ENCODE data around the gene ARHGAP6. TPM values are rescaled to one million over a fixed set of nuclear protein-coding genes. Genes with fewer than 3 reads are reported as not detected.

Gene ARHGAP6
- total RNA-seq: not detected

GRCh38 chrX:11665168-11666111 is at the start of gene ARHGAP6:
TSS of gene ARHGAP6 (minus strand) at chrX:11665920. CDS start at chrX:11664828, 1,092 bp downstream.
- no peak for ATAC-seq (replicated peaks in 1 of 2)
- Mint-ChIP-seq H3K4me1 (ENCODE audit: low read depth) (peaks cover 5% of the 10 kb centered on the region), H3K27ac (no peak within 1 kb of the TSS), H3K4me3 (peak within 1 kb of the TSS; percentile 69 to 74), H3K9me3 (no peaks in the 10 kb centered on the region), H3K27me3 (ENCODE audit: low read depth) (peaks cover 64% of the 10 kb centered on the region), H3K36me3 (ENCODE audit: insufficient read depth in 2 of 2) (no peaks in the 10 kb centered on the region)
- no peak for DNase-seq

GRCh38 chrX:11704725-11705495 is 39.2 kb upstream of the ARHGAP6 start:
- ATAC-seq (replicated peaks in 1 of 2) (no peak), DNase-seq (no peak)
- H3K36me3 Mint-ChIP-seq (ENCODE audit: insufficient read depth in 2 of 2): peaks cover 0 to 2% of the 10 kb centered on the region in 2 donors
- H3K27me3 Mint-ChIP-seq (ENCODE audit: low read depth): peaks cover 20% of the 10 kb centered on the region
- H3K9me3 Mint-ChIP-seq: peaks cover 0 to 1% of the 10 kb centered on the region in 2 donors
- no peak overlapping the region for H3K27ac Mint-ChIP-seq
- H3K4me1 Mint-ChIP-seq (ENCODE audit: low read depth): no peaks in the 10 kb centered on the region
- H3K4me3 Mint-ChIP-seq: no peak overlapping the region

- DNase-seq: no peak
- H3K27ac Mint-ChIP-seq: no peak overlapping the region
- H3K9me3 Mint-ChIP-seq: peaks cover 0 to 1% of the 10 kb centered on the region in 2 donors
- peaks cover 0 to 2% of the 10 kb centered on the region in 2 donors for H3K36me3 Mint-ChIP-seq (ENCODE audit: insufficient read depth in 2 of 2)
- no peaks in the 10 kb centered on the region for H3K4me1 Mint-ChIP-seq (ENCODE audit: low read depth)
- peaks cover 20% of the 10 kb centered on the region for H3K27me3 Mint-ChIP-seq (ENCODE audit: low read depth)
- no peak for ATAC-seq (replicated peaks in 1 of 2)
- no peak overlapping the region for H3K4me3 Mint-ChIP-seq
Measured at GRCh38 chrX:11703855-11704254, 38.1 kb upstream of the ARHGAP6 start.

GRCh38 chrX:11702965-11703631 is 37.4 kb upstream of the ARHGAP6 start:
- H3K27me3 Mint-ChIP-seq (ENCODE audit: low read depth): peaks cover 20% of the 10 kb centered on the region
- ATAC-seq (replicated peaks in 1 of 2): no peak

GRCh38 chrX:11702420-11702819 is 36.7 kb upstream of the ARHGAP6 start:
- H3K4me1 Mint-ChIP-seq (ENCODE audit: low read depth): no peaks in the 10 kb centered on the region
- H3K36me3 Mint-ChIP-seq (ENCODE audit: insufficient read depth in 2 of 2): peaks cover 0 to 2% of the 10 kb centered on the region in 2 donors
- H3K27ac Mint-ChIP-seq: no peak overlapping the region
- H3K9me3 Mint-ChIP-seq: peaks cover 0 to 1% of the 10 kb centered on the region in 2 donors
- H3K27me3 Mint-ChIP-seq (ENCODE audit: low read depth): peaks cover 20% of the 10 kb centered on the region
- no peak overlapping the region for H3K4me3 Mint-ChIP-seq
- no peak for ATAC-seq (replicated peaks in 1 of 2)
- DNase-seq: no peak

More at GRCh38 chrX:11702965-11703631, 37.4 kb upstream of the ARHGAP6 start:
- Mint-ChIP-seq H3K9me3 (peaks cover 0 to 1% of the 10 kb centered on the region in 2 donors), H3K27ac (no peak overlapping the region), H3K36me3 (ENCODE audit: insufficient read depth in 2 of 2) (peaks cover 0 to 2% of the 10 kb centered on the region in 2 donors), H3K4me1 (ENCODE audit: low read depth) (no peaks in the 10 kb centered on the region), H3K4me3 (no peak overlapping the region)
- DNase-seq: no peak

- Mint-ChIP-seq H3K36me3 (ENCODE audit: insufficient read depth in 2 of 2) (no peaks in the 10 kb centered on the region), H3K27ac (no peak overlapping the region), H3K27me3 (ENCODE audit: low read depth) (peaks cover 37% of the 10 kb centered on the region), H3K4me3 (no peak overlapping the region), H3K9me3 (no peaks in the 10 kb centered on the region), H3K4me1 (ENCODE audit: low read depth) (no peaks in the 10 kb centered on the region)
- DNase-seq: no peak
- ATAC-seq (replicated peaks in 1 of 2): no peak
Measured at GRCh38 chrX:11698702-11699101, 33.0 kb upstream of the ARHGAP6 start.

- ATAC-seq (replicated peaks in 1 of 2) (no peak), DNase-seq (no peak)
- Mint-ChIP-seq H3K4me3 (no peak overlapping the region), H3K27ac (no peak overlapping the region), H3K9me3 (peaks cover 2 to 3% of the 10 kb centered on the region in 2 donors), H3K27me3 (ENCODE audit: low read depth) (peaks cover 52% of the 10 kb centered on the region), H3K36me3 (ENCODE audit: insufficient read depth in 2 of 2) (no peaks in the 10 kb centered on the region), H3K4me1 (ENCODE audit: low read depth) (no peaks in the 10 kb centered on the region)
Measured at GRCh38 chrX:11688201-11688600, 22.5 kb upstream of the ARHGAP6 start.

- no peak overlapping the region for H3K4me3 Mint-ChIP-seq
- DNase-seq (no peak), ATAC-seq (replicated peaks in 1 of 2) (no peak)
- no peaks in the 10 kb centered on the region for H3K36me3 Mint-ChIP-seq (ENCODE audit: insufficient read depth in 2 of 2)
- no peak overlapping the region for H3K27ac Mint-ChIP-seq
- peaks cover 2 to 3% of the 10 kb centered on the region in 2 donors for H3K9me3 Mint-ChIP-seq
- peaks cover 43% of the 10 kb centered on the region for H3K27me3 Mint-ChIP-seq (ENCODE audit: low read depth)
- H3K4me1 Mint-ChIP-seq (ENCODE audit: low read depth): no peaks in the 10 kb centered on the region
Measured at GRCh38 chrX:11687157-11687556, 21.4 kb upstream of the ARHGAP6 start.

- no peaks in the 10 kb centered on the region for H3K9me3 Mint-ChIP-seq
- no peaks in the 10 kb centered on the region for H3K4me1 Mint-ChIP-seq (ENCODE audit: low read depth)
- no peak overlapping the region for H3K27ac Mint-ChIP-seq
- H3K27me3 Mint-ChIP-seq (ENCODE audit: low read depth): peaks cover 27% of the 10 kb centered on the region
- DNase-seq (no peak), ATAC-seq (replicated peaks in 1 of 2) (no peak)
- no peak overlapping the region for H3K4me3 Mint-ChIP-seq
- H3K36me3 Mint-ChIP-seq (ENCODE audit: insufficient read depth in 2 of 2): no peaks in the 10 kb centered on the region
Measured at GRCh38 chrX:11683057-11683456, 17.3 kb upstream of the ARHGAP6 start.

GRCh38 chrX:11678158-11678557 is 12.4 kb upstream of the ARHGAP6 start:
- peaks cover 0 to 2% of the 10 kb centered on the region in 2 donors for H3K36me3 Mint-ChIP-seq (ENCODE audit: insufficient read depth in 2 of 2)
- no peaks in the 10 kb centered on the region for H3K4me1 Mint-ChIP-seq (ENCODE audit: low read depth)
- H3K4me3 Mint-ChIP-seq: no peak overlapping the region
- DNase-seq: no peak
- no peak for ATAC-seq (replicated peaks in 1 of 2)
- H3K9me3 Mint-ChIP-seq: no peaks in the 10 kb centered on the region
- peaks cover 31% of the 10 kb centered on the region for H3K27me3 Mint-ChIP-seq (ENCODE audit: low read depth)
- no peak overlapping the region for H3K27ac Mint-ChIP-seq

GRCh38 chrX:11672213-11672612 is 6.5 kb upstream of the ARHGAP6 start:
- Mint-ChIP-seq H3K27me3 (ENCODE audit: low read depth) (peaks cover 78% of the 10 kb centered on the region), H3K27ac (no peak overlapping the region), H3K36me3 (ENCODE audit: insufficient read depth in 2 of 2) (peaks cover 0 to 2% of the 10 kb centered on the region in 2 donors), H3K4me3 (no peak overlapping the region), H3K9me3 (no peaks in the 10 kb centered on the region), H3K4me1 (ENCODE audit: low read depth) (no peaks in the 10 kb centered on the region)
- no peak for DNase-seq
- no peak for ATAC-seq (replicated peaks in 1 of 2)

- no peaks in the 10 kb centered on the region for H3K4me1 Mint-ChIP-seq (ENCODE audit: low read depth)
Measured at GRCh38 chrX:11670316-11670715, 4.6 kb upstream of the ARHGAP6 start.

More at GRCh38 chrX:11670316-11670715, 4.6 kb upstream of the ARHGAP6 start:
- H3K36me3 Mint-ChIP-seq (ENCODE audit: insufficient read depth in 2 of 2): peaks cover 0 to 2% of the 10 kb centered on the region in 2 donors
- H3K27ac Mint-ChIP-seq: no peak overlapping the region
- peaks cover 94% of the 10 kb centered on the region for H3K27me3 Mint-ChIP-seq (ENCODE audit: low read depth)
- H3K4me3 Mint-ChIP-seq: no peak overlapping the region
- no peaks in the 10 kb centered on the region for H3K9me3 Mint-ChIP-seq
- DNase-seq: no peak
- ATAC-seq (replicated peaks in 1 of 2): no peak

Data from activated T-cell treated with anti-CD3 and anti-CD28 coated beads, Interleukin-2, amount 50 U/mL, for 72 hours (primary cell).